NCI-H69 (cell line): ENCODE measurements around the gene HTT.
"Not testable (repeated sequence)": the region's sequence is repeated elsewhere in the genome, so short reads cannot be mapped to it uniquely, and the experiment has no call there.

Source experiments
- DNase-seq: peaks from one replicate; lab custom pipeline; 2025; lab: John Stamatoyannopoulos, UW

HTT gene

DNA sequence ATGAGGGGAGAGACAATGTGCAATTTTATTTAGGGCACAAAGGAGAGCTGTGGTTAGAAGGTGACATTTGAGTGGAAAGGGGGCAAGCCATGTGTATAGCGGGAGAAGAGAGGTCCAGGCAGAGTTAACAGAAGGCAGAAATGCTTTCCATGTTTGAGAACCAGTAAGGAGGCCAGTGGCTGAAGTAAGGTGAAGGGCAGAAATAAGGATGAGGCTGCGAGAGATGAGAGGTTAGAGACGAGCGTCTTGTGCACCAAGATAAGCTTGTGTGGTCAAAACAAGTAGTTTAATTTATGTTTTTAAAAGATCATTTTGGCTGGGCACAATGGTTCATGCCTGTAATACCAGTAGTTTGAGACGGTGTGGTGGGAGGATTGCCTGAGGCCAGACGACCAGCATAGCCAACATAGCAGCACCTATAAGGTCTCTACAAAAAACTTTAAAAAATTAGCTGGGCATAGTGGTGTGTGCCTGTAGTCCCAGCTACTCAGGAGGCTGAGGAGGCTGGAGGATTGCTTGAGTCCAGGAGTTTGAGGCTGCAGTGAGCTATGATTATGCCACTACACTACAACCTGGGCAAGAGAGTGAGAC, 8.5 kb downstream of the HTT start:
- no peak for DNase-seq

GRCh38 chr4:3083732-3084131, 9.3 kb downstream of the HTT start:
- DNase-seq = no peak

- DNase-seq = no peak
These were observed 11.6 kb downstream of the HTT start for GRCh38 chr4:3085948-3086670.

GRCh38 chr4:3087115-3087797, 12.8 kb downstream of the HTT start:
- no peak for DNase-seq

DNA sequence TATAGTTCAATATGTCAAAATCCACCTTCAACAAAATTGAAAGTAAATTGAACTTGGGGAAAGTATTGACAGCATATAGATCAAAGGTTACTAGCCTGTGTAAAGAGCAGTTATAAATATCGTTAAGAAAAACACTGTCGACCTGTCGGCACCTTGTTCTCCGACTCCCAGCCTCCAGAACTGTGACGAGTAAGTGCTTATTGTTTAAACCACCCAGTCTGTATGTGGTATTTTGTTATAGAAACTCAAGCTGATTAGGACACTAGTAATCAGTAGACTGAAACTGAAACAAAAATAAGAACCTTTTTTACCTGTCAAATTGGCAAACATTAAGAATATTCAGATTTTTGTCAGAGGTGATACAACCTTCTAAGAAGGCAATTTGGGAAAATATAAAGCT, 17.0 kb downstream of the HTT start:
- no peak for DNase-seq

DNA sequence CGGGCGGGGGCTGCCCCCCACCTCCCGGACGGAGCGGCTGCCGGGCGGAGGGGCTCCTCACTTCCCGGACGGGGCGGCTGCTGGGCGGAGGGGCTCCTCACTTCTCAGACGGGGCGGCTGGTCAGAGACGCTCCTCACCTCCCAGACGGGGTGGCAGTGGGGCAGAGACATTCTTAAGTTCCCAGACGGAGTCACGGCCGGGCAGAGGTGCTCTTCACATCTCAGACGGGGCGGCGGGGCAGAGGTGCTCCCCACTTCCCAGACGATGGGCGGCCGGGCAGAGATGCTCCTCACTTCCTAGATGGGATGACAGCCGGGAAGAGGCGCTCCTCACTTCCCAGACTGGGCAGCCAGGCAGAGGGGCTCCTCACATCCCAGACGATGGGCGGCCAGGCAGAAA, 20.2 kb downstream of the HTT start:
- not testable (repeated sequence) for DNase-seq

DNA sequence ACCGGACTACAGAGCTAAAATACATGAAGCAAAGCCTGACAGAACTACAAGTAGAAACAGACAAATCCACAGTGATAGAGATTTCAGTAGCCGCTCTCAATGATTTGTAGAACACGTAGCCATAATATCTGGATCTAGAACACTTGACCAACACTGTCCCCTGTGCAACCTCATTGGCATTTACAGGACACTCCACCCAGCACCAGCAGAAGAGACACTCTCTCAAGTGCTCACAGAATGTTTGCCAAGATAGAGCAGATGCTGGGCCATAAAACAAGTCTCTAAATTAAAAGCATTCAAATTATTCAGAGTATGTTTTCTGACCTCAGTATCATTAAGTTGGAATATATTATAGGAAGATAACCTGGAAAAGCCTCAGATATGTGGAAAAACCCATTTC, 21.7 kb downstream of the HTT start:
- DNase-seq = no peak

DNA sequence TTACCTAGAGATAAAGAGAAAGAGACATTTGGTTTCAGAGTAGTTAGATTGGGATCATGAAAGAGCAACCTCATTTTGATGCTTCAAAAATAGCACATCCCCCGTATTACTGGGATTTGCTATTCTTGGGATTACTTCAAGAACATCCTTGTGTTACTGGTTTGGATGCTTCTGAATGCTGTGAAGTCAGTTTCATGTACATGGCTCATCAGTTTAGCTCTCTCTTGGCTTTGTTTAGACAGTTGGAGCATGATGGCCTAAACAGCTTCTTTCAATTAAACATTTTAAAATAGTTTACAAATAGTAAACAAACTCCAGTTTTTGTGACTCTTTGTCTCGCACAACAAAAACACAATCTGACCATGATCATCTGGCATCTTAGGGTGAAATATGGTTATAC, 23.9 kb downstream of the HTT start:
- no peak for DNase-seq

DNA sequence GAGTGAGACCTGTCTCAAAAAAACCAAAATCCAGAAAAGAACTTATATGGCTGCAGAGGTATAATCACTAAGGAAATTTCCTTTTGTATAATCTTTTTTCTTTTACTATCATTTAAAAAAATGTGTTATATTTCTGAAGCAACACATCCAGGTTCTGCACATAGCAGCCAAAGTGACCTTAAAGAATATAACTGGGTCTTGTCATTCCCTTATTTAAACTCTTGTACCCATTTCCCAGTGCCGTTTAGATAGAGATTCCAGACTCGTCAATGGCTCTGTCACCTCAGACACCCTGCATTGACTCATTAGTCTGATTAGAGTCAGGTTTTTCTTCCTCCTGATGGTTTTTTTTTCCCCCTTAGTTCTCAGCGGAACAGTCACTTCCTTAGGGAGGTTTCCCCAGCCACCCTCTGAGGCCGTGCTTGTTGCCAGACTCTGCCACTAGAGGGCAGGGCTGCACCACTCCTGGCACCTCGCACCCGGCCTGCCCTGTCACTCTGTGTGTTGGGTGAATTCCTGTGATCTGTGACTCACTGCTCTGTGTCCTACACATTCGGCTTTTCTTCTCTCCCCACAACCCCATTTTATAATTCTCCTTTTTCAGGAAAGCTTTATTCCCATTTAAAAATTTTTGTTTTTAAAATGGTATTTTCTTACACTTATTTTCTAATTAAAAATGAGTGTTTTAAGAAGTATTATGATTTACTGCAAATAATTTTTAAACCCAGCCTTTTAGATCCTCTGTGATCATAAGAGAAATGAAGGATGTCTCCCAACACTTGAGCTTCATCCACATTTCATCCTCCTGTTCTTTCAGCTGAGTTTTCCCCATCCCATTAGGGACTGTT, 32.1 kb downstream of the HTT start:
- DNase-seq = peak; percentile 58

- DNase-seq = no peak
These were observed 32.8 kb downstream of the HTT start for GRCh38 chr4:3107271-3107670.

DNA sequence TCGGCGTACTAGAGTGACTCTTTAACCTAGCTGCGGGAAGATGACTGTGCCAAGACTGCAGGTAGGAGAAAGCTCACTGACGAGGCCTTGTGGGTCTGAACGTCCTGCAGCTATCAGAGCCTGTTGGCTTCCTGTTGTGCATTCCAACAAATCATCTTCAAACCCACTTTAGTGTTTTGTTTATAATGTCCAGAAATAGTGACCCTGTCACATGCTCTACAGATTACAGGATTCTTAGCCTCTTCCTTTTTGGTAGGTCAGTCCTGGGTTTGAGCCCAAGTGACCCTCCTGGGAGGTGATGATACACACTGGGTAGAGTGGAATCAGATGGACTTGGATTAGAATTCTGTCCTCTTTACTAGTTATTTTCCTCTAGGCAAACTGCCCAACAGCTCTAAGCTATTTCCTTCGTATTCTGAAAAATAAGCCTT, 33.2 kb downstream of the HTT start:
- DNase-seq = no peak

DNA sequence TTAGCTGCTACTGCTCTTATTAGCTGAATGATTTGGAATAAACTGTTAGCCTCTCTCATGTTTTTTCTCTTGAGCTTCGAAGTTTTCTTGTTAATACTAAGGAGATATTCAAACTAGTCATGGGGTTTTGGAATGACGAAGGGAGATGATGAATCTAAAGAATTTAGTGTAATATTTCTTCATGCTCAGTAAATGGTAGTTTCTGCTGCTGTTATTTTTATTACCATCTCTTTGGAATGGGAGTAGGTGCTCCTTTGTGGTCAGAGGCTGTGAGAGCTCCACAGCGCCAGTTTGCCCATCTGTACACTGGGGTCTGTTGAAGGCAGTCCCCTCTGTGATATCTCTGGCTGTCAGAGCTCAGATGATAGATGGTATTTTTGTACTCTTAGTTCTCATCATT, 33.7 kb downstream of the HTT start:
- DNase-seq = no peak

DNA sequence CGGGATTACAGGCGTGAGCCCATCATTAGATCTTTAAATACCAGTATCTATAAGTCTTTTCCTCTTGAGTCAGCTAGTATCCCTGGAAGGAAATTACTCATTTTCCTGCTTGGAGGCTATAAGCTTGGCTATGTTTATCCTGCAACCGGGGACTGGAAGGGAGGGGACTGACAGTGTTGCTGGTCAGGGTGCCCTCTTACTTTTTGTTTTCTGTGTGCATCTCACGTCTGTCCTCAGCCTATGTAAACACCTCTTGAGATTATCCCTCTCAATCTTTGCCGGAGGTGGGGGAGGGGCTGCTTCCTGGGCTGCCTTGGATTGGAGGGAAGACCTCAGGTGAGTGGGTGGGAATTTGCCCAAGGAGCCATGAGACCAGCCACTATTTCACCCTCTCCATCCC, 37.0 kb downstream of the HTT start:
- DNase-seq = no peak

- DNase-seq = no peak
These were observed 37.7 kb downstream of the HTT start for GRCh38 chr4:3112201-3112600.

DNA sequence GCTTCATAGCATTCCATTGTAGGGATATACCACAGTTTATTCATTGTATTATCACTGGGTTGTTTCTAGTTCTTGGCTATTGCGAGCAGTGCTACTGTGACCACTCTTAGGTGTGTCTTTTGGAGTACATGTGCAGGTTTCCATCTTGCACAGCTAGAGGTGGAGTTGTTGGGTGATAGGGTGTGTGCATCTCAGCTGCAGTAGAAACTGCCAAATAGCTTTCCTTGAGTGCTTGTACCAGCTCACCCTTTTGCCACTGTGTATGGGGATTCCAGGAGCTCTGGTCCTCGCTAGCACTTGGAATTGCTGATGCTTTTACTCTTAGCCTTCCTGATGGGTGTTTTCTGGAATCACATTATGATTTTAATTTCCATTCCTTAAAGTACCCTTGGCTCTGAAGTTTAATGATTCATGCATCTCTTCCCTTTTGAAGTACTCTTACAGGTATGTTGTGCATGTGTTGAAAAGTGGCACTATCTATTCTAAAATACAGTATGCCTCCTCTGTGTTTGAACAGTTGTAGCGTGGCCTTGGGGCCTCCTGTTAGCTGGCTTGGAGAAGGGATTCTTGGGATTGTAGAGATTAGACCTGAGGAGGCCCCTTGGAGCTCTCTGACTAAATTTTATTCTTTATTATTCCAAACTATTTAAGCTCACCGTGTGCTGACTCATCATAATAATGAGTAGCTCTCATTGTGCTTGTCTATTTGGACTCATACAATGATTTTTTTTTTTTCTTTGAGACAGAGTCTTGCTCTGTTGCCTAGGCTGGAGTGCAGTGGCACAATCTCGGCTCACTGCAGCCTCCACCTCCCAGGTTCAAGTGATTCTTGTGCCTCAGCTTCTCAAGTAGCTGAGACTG, 38.4 kb downstream of the HTT start:
- DNase-seq = no peak

- no peak for DNase-seq
These were observed 39.9 kb downstream of the HTT start for GRCh38 chr4:3114377-3114776.

GRCh38 chr4:3115637-3116270, 41.3 kb downstream of the HTT start:
- no peak for DNase-seq

- no peak for DNase-seq
These were observed 42.5 kb downstream of the HTT start for GRCh38 chr4:3116955-3117354.

GRCh38 chr4:3118312-3118711, 43.8 kb downstream of the HTT start:
- DNase-seq = no peak

GRCh38 chr4:3119464-3119863, 45.0 kb downstream of the HTT start:
- DNase-seq = no peak

GRCh38 chr4:3121110-3121509, 46.6 kb downstream of the HTT start:
- no peak for DNase-seq
